ENCODE measurements around the gene CARMIL1.

DNA sequence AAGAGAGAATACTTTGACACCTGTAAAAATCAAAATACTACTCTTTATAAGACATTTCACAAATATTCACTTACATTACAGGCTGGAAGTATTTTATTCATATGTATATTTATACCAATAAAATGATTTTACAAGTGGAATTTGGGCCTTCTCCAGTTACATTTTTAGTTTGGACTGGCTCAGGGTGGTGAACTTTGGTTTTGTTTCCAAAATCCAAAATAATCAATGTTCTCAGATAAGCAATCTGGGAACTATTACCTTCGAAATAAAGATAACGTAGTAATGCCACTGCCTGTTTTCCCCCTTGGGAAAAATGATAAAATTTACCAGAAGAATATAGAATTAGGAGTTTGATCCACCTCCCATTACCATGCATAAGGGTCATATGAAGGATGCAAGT is 341.2 kb downstream of the CARMIL1 start:
- TF ChIP-seq POLR2A (IDR thresholded peaks at IDR 0.05): no peak
- TF ChIP-seq, protein P1, sequence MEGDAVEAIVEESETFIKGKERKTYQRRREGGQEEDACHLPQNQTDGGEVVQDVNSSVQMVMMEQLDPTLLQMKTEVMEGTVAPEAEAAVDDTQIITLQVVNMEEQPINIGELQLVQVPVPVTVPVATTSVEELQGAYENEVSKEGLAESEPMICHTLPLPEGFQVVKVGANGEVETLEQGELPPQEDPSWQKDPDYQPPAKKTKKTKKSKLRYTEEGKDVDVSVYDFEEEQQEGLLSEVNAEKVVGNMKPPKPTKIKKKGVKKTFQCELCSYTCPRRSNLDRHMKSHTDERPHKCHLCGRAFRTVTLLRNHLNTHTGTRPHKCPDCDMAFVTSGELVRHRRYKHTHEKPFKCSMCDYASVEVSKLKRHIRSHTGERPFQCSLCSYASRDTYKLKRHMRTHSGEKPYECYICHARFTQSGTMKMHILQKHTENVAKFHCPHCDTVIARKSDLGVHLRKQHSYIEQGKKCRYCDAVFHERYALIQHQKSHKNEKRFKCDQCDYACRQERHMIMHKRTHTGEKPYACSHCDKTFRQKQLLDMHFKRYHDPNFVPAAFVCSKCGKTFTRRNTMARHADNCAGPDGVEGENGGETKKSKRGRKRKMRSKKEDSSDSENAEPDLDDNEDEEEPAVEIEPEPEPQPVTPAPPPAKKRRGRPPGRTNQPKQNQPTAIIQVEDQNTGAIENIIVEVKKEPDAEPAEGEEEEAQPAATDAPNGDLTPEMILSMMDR (IDR thresholded peaks at IDR 0.05): no peak

Data from breast epithelium (tissue), 3 donors.